GM21423 (cell line): ENCODE data around the gene MYH7B.

ENCODE experiments used
- ATAC-seq: cut with Tn5 transposase; IDR thresholded peaks from one replicate; pipeline ENCODE4 v1.9.1; 2021; ENCODE audit warnings: mild to moderate bottlenecking, moderate library complexity; ENCODE audit not compliant: unreplicated experiment

Gene MYH7B

DNA sequence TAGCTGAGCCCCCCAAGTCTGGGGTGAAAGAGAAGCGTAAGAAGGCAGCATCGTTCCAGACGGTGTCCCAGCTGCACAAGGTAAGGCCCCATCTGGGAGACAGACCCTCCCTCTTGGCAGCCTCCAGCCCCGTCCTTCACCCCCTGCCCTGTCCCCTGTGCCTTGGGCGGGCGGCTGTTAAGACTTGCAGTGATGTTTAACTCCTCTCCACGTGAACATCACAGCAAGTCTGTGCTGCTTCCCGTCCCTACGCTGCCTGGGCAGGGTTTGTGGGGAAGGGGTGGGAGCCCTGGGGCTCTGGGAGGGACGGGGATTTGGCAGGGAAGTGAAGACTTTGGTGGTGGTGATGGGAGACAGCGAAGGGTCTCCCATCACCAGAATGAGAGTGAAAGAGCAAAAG is 34.6 kb downstream of the MYH7B start:
- no peak for ATAC-seq

DNA sequence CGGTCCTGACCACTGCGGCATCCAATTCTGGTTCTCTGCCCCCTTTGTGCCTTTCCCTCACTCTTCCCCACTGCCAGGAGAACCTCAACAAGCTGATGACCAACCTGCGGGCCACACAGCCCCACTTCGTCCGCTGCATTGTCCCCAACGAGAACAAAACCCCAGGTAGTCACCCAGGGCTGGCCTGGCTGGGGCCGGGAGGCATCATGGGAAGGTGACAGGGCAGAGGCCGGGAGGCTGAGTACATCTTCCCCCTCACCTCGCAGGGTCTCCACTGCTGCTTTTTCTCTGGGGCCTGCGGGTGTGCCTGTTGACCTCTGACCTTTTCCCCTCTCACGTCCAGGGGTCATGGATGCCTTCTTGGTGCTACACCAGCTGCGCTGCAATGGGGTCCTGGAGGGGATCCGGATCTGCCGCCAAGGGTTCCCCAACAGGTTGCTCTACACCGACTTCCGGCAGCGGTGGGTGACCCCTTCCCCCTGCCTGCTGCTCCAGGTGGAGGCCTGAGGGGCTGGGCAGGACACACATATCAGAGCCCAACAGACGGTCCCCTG is 35.1 kb downstream of the MYH7B start:
- ATAC-seq, result no peak

DNA sequence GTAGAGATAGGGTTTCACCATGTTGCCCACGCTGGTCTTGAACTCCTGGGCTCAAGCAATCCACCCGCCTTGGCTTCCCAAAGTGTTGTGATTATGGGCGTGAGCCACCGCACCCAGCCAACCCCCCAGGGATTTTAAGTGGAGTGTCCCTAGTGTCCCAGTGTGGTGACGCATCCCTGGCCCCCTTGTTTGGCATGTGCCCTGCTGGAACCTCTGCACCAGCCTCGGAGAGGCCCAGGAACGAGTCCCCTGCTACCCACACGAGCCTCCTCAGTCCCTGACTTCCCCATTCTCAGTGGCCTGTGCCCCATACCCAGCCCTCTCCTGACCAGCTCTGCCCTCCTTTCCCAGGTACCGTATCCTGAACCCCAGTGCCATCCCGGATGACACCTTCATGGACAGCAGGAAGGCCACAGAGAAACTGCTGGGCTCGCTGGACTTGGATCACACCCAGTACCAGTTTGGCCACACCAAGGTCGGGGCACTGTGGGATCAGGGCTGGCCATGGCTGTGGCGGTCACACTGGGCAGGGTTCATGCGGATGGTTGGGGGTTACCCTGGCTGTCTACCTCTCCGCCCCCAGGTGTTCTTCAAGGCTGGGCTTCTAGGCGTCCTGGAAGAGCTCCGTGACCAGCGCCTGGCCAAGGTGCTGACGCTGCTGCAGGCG is 37.2 kb downstream of the MYH7B start:
- ATAC-seq, result no peak

DNA sequence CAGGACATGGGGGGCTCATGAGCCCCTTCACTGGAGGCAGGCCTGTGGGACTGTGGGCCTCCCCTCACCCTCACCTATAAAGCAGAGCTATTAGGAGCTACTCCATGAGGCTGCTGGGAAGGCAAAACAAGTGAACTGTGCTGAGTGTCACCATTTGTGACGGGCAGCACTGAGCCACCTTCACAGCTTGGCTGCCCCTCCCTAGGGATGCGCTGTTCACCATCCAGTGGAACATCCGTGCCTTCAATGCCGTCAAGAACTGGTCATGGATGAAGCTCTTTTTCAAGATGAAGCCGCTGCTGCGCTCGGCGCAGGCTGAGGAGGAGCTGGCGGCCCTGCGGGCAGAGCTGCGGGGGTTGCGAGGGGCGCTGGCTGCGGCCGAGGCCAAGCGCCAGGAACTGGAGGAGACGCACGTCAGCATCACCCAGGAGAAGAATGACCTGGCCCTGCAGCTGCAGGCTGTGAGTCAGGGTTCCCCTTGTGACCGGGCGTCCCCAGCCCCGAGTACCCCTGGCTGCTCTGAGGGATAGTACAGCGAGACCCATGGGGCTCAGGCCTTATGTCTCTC is 38.4 kb downstream of the MYH7B start:
- ATAC-seq, result no peak

DNA sequence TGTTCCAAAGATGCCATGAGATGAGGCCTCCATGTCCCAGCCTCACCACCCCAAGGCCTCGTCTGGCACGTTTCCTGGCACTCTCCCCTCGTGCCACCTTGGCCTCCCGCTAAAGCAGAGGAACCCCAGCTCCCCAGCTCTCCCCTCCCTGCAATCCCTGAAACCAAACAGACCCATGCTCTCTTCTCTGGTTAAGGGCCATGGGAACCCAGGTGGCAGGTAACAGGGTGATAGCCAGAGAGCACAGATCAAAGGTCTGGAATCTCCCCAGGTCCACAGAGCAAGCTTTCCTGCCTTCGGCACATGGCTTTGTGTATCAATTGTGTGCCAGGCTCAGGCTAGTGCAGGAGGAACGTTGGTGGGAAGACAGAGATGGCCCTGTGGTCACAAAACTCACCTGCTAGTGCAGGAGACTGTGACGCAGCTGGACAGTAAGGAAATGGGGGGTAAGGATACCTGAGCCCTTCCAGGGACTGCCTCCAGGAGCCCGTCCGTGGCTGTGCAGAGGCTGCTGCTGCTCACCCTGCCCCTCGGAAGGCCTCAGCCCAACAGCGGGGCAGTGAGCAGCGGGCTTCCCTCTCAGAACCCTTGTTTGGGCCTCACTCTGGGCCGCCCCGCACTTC is 39.0 kb downstream of the MYH7B start:
- ATAC-seq, result no peak

DNA sequence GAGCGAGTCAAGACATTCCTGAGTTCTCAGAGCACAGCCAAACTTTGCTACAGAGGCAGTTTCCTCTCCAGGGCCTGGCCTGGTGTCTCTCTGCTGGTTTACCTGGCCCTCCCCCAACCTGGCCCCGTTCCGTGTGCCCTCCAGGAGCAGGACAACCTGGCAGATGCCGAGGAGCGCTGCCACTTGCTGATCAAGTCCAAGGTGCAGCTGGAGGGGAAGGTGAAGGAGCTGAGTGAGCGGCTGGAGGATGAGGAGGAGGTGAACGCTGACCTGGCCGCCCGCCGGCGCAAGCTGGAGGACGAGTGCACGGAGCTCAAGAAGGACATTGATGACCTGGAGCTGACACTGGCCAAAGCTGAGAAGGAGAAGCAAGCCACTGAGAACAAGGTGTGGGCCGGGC is 39.5 kb downstream of the MYH7B start:
- ATAC-seq, result no peak

DNA sequence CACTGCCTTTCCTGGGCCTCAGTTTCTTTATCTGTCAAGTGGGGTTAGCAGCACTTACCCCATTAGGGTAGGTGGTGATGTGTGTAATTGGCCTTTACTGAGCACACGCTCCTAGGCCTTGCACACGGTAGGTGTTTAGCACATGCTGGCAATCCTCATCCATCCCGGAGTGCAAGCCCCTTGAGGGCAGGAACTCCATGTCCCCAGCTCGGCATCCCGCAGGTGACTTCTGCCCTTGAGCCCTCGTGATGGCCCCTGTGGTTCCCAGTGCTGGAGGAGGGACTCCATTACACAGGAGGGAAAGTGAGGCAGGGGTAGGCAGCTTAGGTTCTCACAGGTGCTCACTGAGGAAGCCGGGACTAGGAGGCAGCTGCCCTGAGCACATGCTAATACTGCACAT is 40.0 kb downstream of the MYH7B start:
- ATAC-seq, result no peak

DNA sequence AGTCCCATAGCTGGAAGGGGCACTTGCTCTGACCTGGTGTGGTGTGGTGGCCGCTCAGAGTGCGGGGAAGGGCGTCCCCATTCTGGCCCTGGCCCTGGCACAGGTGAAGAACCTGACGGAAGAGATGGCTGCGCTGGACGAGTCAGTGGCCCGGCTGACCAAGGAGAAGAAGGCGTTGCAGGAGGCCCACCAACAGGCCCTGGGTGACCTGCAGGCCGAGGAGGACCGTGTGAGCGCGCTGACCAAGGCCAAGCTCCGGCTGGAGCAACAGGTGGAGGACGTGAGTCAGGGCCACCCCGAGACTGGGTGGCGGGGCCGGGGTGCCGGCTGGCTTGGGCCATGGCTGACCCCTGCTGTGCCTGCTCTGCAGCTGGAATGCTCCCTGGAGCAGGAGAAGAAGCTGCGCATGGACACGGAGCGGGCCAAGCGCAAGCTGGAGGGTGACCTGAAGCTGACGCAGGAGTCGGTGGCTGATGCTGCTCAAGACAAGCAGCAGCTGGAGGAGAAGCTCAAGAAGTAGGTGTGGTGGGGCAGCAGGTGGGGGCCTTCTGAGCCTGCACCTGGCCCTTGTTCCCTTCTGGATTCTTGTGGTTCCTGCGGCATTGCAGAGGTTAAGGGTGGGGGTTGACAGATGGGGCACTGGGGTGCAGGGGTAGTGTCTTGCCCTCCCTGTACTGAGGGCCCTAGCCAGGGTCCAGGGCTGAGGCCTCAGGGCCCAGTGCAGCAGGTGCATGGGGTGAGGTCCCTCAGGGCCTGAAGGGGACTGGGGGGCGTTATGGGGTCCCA is 40.8 kb downstream of the MYH7B start:
- no peak for ATAC-seq

DNA sequence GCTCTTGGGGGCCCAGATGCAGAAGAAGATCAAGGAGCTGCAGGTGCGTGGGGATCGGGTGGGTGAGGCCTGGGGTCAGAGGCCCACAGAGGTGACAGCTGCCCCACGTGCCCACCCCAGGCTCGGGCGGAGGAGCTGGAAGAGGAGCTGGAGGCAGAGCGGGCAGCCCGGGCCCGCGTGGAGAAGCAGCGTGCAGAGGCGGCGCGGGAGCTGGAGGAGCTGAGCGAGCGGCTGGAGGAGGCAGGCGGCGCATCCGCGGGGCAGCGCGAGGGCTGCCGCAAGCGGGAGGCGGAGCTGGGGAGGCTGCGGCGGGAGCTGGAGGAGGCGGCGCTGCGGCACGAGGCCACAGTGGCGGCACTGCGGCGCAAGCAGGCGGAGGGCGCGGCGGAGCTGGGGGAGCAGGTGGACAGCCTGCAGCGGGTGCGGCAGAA is 41.5 kb downstream of the MYH7B start:
- no peak for ATAC-seq

DNA sequence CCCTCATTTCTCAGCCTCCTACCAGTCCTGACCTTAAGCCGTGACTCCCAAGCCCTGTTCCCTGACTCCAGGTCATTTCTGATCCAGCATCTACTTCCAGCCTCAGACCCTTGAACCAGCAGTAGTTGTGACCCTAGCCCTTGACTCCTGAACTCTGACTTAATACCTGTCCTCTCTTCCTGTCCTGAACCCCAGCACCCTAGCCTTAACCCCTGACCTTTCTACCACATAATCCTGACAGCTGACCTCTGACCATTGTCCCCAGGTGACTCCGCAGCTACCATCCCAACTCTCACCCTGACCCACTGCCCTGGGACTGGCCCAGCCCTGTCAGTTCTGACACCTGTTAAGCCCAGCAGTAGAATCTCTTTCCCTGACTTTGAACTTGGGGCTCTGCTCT is 42.1 kb downstream of the MYH7B start:
- no peak for ATAC-seq

DNA sequence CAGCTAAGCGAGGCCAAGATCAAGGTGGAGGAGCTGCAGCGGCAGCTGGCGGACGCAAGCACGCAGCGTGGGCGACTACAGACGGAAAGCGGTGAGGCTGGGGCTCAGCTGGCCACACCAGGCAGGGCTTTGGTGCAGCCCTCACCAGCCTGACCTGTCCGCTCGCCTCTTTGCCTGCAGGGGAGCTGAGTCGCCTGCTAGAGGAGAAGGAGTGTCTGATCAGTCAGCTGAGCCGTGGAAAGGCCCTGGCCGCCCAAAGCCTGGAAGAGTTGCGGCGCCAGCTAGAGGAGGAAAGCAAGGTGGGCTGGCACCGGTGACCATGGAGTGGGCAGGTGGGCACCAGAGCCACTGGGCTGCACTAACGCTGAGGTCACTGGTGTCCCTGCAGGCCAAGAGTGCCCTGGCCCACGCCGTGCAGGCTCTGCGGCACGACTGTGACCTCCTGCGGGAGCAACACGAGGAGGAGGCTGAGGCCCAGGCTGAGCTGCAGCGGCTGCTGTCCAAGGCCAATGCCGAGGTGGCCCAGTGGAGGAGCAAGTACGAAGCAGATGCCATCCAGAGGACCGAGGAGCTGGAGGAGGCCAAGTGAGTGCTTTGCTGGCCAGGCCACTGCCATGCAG is 42.8 kb downstream of the MYH7B start:
- no peak for ATAC-seq

DNA sequence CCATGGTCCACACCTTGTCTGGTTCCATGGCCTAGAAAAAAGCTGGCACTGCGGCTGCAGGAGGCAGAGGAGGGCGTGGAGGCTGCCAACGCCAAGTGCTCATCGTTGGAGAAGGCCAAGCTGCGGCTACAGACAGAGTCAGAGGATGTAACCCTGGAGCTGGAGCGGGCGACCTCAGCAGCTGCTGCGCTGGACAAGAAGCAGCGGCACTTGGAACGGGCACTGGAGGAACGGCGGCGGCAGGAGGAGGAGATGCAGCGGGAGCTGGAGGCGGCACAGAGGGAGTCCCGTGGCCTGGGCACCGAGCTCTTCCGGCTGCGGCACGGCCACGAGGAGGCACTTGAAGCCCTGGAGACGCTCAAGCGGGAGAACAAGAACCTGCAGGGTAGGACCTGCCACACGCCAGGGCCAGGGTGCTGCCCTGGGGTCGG is 43.4 kb downstream of the MYH7B start:
- ATAC-seq, result no peak

DNA sequence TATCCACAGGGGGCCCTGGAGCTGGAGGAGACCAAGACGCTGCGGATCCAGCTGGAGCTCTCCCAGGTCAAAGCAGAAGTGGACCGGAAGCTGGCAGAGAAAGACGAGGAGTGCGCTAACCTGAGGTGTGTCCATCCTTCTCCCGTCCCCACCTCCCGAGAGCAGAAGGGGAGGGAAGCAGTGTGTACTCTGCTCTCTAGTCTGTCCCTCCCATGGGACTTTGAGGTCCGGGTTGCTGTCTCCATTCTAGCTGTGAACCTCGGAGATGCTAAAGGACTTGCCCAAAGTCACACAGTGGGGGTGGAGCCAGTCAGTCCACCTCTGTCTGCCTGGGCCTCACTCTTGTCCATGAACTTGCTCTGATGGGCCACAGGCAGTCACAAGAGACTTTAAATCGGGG is 44.1 kb downstream of the MYH7B start:
- no peak for ATAC-seq

DNA sequence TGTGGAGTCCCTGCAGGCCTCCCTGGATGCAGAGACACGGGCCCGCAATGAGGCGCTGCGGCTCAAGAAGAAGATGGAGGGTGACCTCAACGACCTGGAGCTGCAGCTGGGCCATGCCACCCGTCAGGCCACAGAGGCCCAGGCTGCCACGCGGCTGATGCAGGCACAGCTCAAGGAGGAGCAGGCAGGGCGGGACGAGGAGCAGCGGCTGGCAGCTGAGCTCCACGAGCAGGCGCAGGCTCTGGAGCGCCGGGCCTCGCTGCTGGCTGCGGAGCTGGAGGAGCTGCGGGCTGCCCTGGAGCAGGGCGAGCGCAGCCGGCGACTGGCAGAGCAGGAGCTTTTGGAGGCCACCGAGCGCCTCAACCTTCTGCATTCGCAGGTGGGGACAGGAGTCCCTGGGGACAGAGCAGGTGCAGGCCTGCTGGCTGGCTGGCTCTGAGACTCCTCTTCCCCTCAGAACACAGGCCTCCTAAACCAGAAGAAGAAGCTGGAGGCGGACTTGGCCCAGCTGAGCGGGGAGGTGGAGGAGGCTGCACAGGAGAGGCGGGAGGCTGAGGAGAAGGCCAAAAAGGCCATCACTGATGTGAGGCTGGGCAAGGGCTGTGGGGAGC is 44.7 kb downstream of the MYH7B start:
- ATAC-seq, result no peak

DNA sequence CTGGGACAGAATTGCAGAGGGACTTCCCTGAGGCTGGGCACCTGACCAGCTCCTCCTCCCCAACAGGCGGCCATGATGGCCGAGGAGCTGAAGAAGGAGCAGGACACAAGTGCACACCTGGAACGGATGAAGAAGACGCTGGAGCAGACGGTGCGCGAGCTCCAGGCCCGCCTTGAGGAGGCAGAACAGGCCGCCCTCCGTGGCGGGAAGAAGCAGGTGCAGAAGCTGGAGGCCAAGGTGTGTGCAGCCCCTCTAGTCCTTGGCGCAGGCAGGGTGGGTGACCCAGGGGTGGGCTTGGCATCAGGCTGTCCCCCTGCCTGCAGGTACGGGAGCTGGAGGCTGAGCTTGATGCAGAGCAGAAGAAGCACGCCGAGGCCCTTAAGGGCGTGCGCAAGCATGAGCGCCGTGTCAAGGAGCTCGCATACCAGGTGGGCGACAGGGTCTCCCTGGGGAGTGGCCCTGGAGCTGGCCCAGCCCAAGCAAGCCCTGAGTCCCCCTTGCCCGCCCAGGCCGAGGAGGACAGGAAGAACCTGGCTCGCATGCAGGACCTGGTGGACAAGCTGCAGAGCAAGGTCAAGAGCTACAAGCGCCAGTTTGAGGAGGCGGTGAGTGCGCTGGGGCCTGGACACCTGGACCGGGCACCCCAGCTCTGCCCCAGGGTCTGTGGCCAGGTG is 45.4 kb downstream of the MYH7B start:
- ATAC-seq, result no peak

DNA sequence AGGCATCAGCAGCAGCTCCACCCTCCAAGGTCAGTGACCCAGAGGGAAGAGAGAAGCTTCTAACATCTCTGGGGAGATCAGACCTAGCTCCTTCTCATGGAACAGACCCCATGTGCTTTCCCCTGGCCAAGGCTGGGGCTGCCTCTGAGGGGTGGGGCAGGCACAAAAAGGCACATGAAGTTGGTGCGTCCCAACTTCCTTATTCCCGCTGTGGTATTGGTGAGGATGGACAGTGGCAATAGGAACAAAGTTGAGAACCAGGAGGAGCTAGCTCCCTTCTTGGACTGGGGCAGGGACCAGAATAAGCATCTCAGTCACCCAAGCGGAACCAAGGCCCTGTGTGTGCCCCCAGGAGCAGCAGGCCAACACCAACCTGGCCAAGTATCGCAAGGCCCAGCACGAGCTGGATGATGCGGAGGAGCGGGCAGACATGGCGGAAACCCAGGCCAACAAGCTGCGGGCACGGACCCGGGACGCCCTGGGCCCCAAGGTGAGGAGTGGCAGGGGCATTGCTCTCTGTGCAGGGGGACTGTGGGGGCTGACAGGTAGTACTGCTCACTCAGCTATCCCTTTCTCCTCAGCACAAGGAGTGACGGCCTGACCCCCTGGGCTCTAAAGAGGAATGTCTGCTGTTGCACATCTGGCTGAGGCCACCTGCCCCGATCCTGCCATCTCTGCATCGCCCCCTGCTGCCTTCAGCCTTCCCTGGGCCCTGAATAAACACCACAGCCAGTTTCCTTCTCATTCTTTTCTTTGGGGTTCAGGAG is 46.1 kb downstream of the MYH7B start:
- no peak for ATAC-seq

DNA sequence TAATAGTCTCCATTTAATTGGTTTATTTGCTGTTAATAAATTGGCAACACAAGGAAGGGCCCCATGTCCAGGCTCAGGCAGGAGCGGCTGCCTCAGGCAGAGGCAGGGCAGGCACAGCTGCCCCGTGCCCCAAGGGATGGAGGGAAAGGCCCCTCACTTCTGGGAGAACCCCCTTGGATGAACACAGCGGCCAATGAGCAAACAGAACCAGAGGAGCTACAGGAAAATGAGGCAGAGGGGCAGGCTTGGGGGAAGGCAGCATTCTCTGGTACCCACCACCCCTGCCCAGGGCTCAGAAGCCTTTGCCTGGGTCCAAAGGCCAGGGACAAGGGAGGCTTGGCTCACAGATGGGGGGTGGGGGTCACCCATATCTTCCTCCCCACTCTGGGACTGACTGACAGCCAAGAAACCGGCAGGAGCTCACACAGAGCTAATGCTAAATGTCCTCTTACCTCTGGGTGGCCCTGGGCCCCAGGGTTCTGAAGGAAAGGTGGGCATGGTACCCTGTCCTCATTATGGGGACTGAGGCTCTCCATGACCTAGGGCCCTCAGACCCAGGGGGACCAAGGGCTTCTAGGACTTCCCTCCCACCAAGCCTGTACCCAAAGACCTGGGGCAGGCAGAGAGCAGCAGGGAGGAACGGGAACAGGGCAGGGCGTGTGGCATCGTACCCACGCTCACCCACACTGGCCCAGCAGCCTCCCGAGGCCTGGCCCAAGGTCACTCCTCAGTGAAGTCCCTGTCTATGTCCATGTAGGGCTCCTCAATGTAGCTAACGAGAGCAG is 47.0 kb downstream of the MYH7B start:
- ATAC-seq, result no peak

DNA sequence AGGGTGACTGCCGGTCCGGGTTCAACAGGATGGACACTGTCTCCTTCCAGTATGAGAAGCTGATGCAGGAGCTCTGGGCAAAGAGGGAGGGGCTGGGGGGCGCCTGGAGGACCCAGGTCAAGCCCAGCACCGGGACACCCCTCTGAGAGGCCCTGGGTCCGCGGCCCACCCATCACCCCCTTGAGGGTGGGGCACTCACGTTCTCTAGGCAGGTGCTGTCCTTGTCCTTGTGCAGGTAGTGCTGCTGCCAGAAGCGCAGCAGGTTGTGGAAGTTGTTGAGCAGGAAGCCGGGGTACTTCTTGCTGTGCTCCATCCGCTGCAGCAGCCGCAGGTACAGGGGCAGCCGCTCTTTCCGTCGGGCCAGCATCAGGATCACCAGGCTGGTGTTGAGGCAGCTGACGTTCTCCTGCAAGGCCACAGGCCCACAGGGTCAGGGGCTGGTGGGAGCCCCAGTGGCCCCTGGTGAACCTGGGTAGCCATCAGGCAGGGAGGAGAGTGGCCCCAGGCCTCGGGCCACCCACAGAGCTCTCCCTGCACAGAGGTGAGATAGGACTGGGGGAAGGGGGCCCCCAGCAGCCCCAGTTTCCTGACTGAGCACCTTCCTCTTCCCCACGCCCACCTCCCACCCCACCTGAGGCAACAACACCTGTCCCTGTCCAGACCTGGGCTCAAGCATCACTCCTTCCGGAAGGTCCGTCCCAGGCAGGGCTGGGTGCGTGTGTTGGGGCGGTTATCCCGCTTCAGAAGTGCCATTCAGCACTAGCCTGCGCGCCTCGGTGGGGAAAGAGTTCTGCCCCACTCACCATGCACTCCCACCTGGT is 47.8 kb downstream of the MYH7B start:
- no peak for ATAC-seq
